ENCODE data around the gene DEFB114. TPM values are rescaled to one million over a fixed set of nuclear protein-coding genes. Genes with fewer than 3 reads are reported as not detected.
"Not testable (repeated sequence)": the region's sequence is repeated elsewhere in the genome, so short reads cannot be mapped to it uniquely, and the experiment has no call there.

The DEFB114 gene
- total RNA-seq, 2 experiments from 2014 or later = not detected

GRCh38 chr6:49966334-49966733 lies 2.4 kb upstream of the DEFB114 start:
- H3K4me3 Mint-ChIP-seq = no peak overlapping the region
- ChIA-PET CTCF (no interaction called here), POLR2A (no interaction called here)
- no peaks in the 10 kb centered on the region for H3K4me1 Mint-ChIP-seq (ENCODE audit: low read depth)
- intact Hi-C loops (cut with micrococcal nuclease) = no loop called here
- no peak for DNase-seq
- H3K36me3 Mint-ChIP-seq = no peaks in the 10 kb centered on the region
- H3K9me3 Mint-ChIP-seq = no peaks in the 10 kb centered on the region
- no peak overlapping the region for H3K27ac Mint-ChIP-seq
- no peaks in the 10 kb centered on the region for H3K27me3 Mint-ChIP-seq

- no peaks in the 10 kb centered on the region for H3K36me3 Mint-ChIP-seq
- H3K4me1 Mint-ChIP-seq (ENCODE audit: low read depth) = no peaks in the 10 kb centered on the region
- CTCF ChIA-PET = no interaction called here
- intact Hi-C loops (cut with micrococcal nuclease) = no loop called here
- peaks cover 10% of the 10 kb centered on the region for H3K9me3 Mint-ChIP-seq
- no peak for DNase-seq
- H3K27me3 Mint-ChIP-seq = no peaks in the 10 kb centered on the region
- no peak overlapping the region for H3K27ac Mint-ChIP-seq
- no peak overlapping the region for H3K4me3 Mint-ChIP-seq
- POLR2A ChIA-PET = no interaction called here
These were observed 5.8 kb downstream of the DEFB114 start for GRCh38 chr6:49958180-49958579.

GRCh38 chr6:49955847-49956246 lies 8.1 kb downstream of the DEFB114 start:
- CTCF ChIA-PET = no interaction called here
- intact Hi-C loops (cut with micrococcal nuclease) = no loop called here
- DNase-seq = no peak
- H3K27me3 Mint-ChIP-seq = no peaks in the 10 kb centered on the region
- no peaks in the 10 kb centered on the region for H3K4me1 Mint-ChIP-seq (ENCODE audit: low read depth)
- H3K9me3 Mint-ChIP-seq = peaks cover 10% of the 10 kb centered on the region
- POLR2A ChIA-PET = no interaction called here
- no peak overlapping the region for H3K27ac Mint-ChIP-seq
- H3K36me3 Mint-ChIP-seq = no peaks in the 10 kb centered on the region
- H3K4me3 Mint-ChIP-seq = no peak overlapping the region

- Mint-ChIP-seq H3K27me3 (no peaks in the 10 kb centered on the region), H3K9me3 (peaks cover 2% of the 10 kb centered on the region), H3K4me3 (no peak overlapping the region), H3K27ac (no peak overlapping the region), H3K4me1 (ENCODE audit: low read depth) (no peaks in the 10 kb centered on the region), H3K36me3 (no peaks in the 10 kb centered on the region)
- ChIA-PET POLR2A (no interaction called here), CTCF (no interaction called here)
- intact Hi-C loops (cut with micrococcal nuclease) = no loop called here
- no peak for DNase-seq
These were observed 12.0 kb downstream of the DEFB114 start for GRCh38 chr6:49951926-49952325.

GRCh38 chr6:49950415-49950751 lies 13.6 kb downstream of the DEFB114 start:
- intact Hi-C loops (cut with micrococcal nuclease) = no loop called here
- no peak overlapping the region for H3K27ac Mint-ChIP-seq
- no peaks in the 10 kb centered on the region for H3K27me3 Mint-ChIP-seq
- ChIA-PET POLR2A (no interaction called here), CTCF (no interaction called here)
- no peaks in the 10 kb centered on the region for H3K4me1 Mint-ChIP-seq (ENCODE audit: low read depth)
- H3K9me3 Mint-ChIP-seq = peaks cover 2% of the 10 kb centered on the region
- H3K36me3 Mint-ChIP-seq = no peaks in the 10 kb centered on the region
- no peak overlapping the region for H3K4me3 Mint-ChIP-seq
- no peak for DNase-seq

- no peaks in the 10 kb centered on the region for H3K36me3 Mint-ChIP-seq
- CTCF ChIA-PET = no interaction called here
- no peak for DNase-seq
- POLR2A ChIA-PET = no interaction called here
- no peaks in the 10 kb centered on the region for H3K27me3 Mint-ChIP-seq
- intact Hi-C loops (cut with micrococcal nuclease) = no loop called here
- H3K9me3 Mint-ChIP-seq = peaks cover 2% of the 10 kb centered on the region
- no peak overlapping the region for H3K27ac Mint-ChIP-seq
- no peak overlapping the region for H3K4me3 Mint-ChIP-seq
- no peaks in the 10 kb centered on the region for H3K4me1 Mint-ChIP-seq (ENCODE audit: low read depth)
These were observed 14.9 kb downstream of the DEFB114 start for GRCh38 chr6:49949062-49949461.

- POLR2A ChIA-PET = no interaction called here
- CTCF ChIA-PET = no interaction called here
These were observed 17.1 kb downstream of the DEFB114 start for GRCh38 chr6:49946835-49947234.

GRCh38 chr6:49944068-49944467 lies 19.9 kb downstream of the DEFB114 start:
- H3K9me3 Mint-ChIP-seq; H3K36me3 Mint-ChIP-seq; H3K27ac Mint-ChIP-seq; DNase-seq; H3K27me3 Mint-ChIP-seq; CTCF ChIA-PET; intact Hi-C loops (cut with micrococcal nuclease); H3K4me1 Mint-ChIP-seq (ENCODE audit: low read depth); H3K4me3 Mint-ChIP-seq; POLR2A ChIA-PET: not testable (repeated sequence)

More at GRCh38 chr6:49946835-49947234, 17.1 kb downstream of the DEFB114 start:
- H3K27me3 Mint-ChIP-seq = no peaks in the 10 kb centered on the region
- no peak for DNase-seq
- H3K9me3 Mint-ChIP-seq = peaks cover 5% of the 10 kb centered on the region
- no peaks in the 10 kb centered on the region for H3K36me3 Mint-ChIP-seq
- no peak overlapping the region for H3K27ac Mint-ChIP-seq
- intact Hi-C loops (cut with micrococcal nuclease) = no loop called here
- no peak overlapping the region for H3K4me3 Mint-ChIP-seq
- H3K4me1 Mint-ChIP-seq (ENCODE audit: low read depth) = no peaks in the 10 kb centered on the region

- intact Hi-C loops (cut with micrococcal nuclease) = no loop called here
- no peaks in the 10 kb centered on the region for H3K4me1 Mint-ChIP-seq (ENCODE audit: low read depth)
- H3K9me3 Mint-ChIP-seq = peaks cover 2% of the 10 kb centered on the region
- no peak overlapping the region for H3K4me3 Mint-ChIP-seq
- ChIA-PET POLR2A (no interaction called here), CTCF (no interaction called here)
- no peak for DNase-seq
- H3K27ac Mint-ChIP-seq = no peak overlapping the region
- H3K27me3 Mint-ChIP-seq = no peaks in the 10 kb centered on the region
- H3K36me3 Mint-ChIP-seq = no peaks in the 10 kb centered on the region
These were observed 23.9 kb downstream of the DEFB114 start for GRCh38 chr6:49939993-49940498.

GRCh38 chr6:49937811-49938210 lies 26.2 kb downstream of the DEFB114 start:
- ChIA-PET POLR2A (no interaction called here), CTCF (no interaction called here)
- Mint-ChIP-seq H3K9me3 (no peaks in the 10 kb centered on the region), H3K4me3 (no peak overlapping the region), H3K27me3 (no peaks in the 10 kb centered on the region), H3K27ac (no peak overlapping the region), H3K4me1 (ENCODE audit: low read depth) (no peaks in the 10 kb centered on the region), H3K36me3 (no peaks in the 10 kb centered on the region)
- intact Hi-C loops (cut with micrococcal nuclease) = no loop called here
- no peak for DNase-seq

GRCh38 chr6:49937017-49937416 lies 26.9 kb downstream of the DEFB114 start:
- ChIA-PET POLR2A (no interaction called here), CTCF (no interaction called here)
- H3K4me1 Mint-ChIP-seq (ENCODE audit: low read depth) = no peaks in the 10 kb centered on the region
- intact Hi-C loops (cut with micrococcal nuclease) = no loop called here
- H3K27me3 Mint-ChIP-seq = no peaks in the 10 kb centered on the region
- no peak for DNase-seq
- no peaks in the 10 kb centered on the region for H3K36me3 Mint-ChIP-seq
- no peak overlapping the region for H3K27ac Mint-ChIP-seq
- H3K4me3 Mint-ChIP-seq = no peak overlapping the region
- no peaks in the 10 kb centered on the region for H3K9me3 Mint-ChIP-seq

- CTCF ChIA-PET = no interaction called here
- Mint-ChIP-seq H3K4me3 (no peak overlapping the region), H3K9me3 (peaks cover 2% of the 10 kb centered on the region), H3K4me1 (ENCODE audit: low read depth) (no peaks in the 10 kb centered on the region), H3K27ac (no peak overlapping the region), H3K36me3 (no peaks in the 10 kb centered on the region), H3K27me3 (no peaks in the 10 kb centered on the region)
- DNase-seq = no peak
- intact Hi-C loops (cut with micrococcal nuclease) = no loop called here
- POLR2A ChIA-PET = no interaction called here
These were observed 28.6 kb downstream of the DEFB114 start for GRCh38 chr6:49935387-49935786.

- Mint-ChIP-seq H3K27ac (no peak overlapping the region), H3K9me3 (peaks cover 2% of the 10 kb centered on the region), H3K36me3 (no peaks in the 10 kb centered on the region), H3K4me3 (no peak overlapping the region), H3K27me3 (no peaks in the 10 kb centered on the region), H3K4me1 (ENCODE audit: low read depth) (no peaks in the 10 kb centered on the region)
- DNase-seq = no peak
- intact Hi-C loops (cut with micrococcal nuclease) = no loop called here
- ChIA-PET POLR2A (no interaction called here), CTCF (no interaction called here)
These were observed 29.2 kb downstream of the DEFB114 start for GRCh38 chr6:49934770-49935169.

GRCh38 chr6:49933526-49933925 lies 30.4 kb downstream of the DEFB114 start:
- no peaks in the 10 kb centered on the region for H3K36me3 Mint-ChIP-seq
- intact Hi-C loops (cut with micrococcal nuclease) = no loop called here
- H3K4me3 Mint-ChIP-seq = no peak overlapping the region
- DNase-seq = no peak
- H3K27me3 Mint-ChIP-seq = no peaks in the 10 kb centered on the region
- ChIA-PET CTCF (no interaction called here), POLR2A (no interaction called here)
- no peaks in the 10 kb centered on the region for H3K4me1 Mint-ChIP-seq (ENCODE audit: low read depth)
- no peak overlapping the region for H3K27ac Mint-ChIP-seq
- H3K9me3 Mint-ChIP-seq = peaks cover 2% of the 10 kb centered on the region
